HCT116 (cell line): ENCODE results near the gene UBQLN4.
"Not testable (repeated sequence)": the region's sequence is repeated elsewhere in the genome, so short reads cannot be mapped to it uniquely, and the experiment has no call there.

ENCODE experiments used
- EZH2 ChIP-seq: fragments of 200-600 bp; sonication (generic); IDR thresholded peaks from 2 replicates; pipeline ENCODE4 v1.6.1; 2017; ENCODE audit warnings: antibody characterized with exemption, mixed run types
- POLR2A ChIP-seq: IDR thresholded peaks from 2 replicates; pipeline ENCODE4 v1.7.0; 2011; ENCODE audit warnings: borderline replicate concordance; ENCODE audit not compliant: insufficient read depth, insufficient read length; ENCODE audit errors: extremely low read depth
- POLR2AphosphoS5 ChIP-seq: IDR thresholded peaks from 2 replicates; pipeline ENCODE4 v1.6.1; 2011; ENCODE audit warnings: mild to moderate bottlenecking, low read depth, low read length, moderate library complexity
- REST ChIP-seq: IDR thresholded peaks from 2 replicates; pipeline ENCODE4 v1.6.1; 2012; ENCODE audit warnings: low read depth
- SIN3A ChIP-seq: IDR thresholded peaks from 2 replicates; pipeline ENCODE4 v1.6.1; 2012; ENCODE audit warnings: low read depth
- SP1 ChIP-seq: IDR thresholded peaks from 2 replicates; pipeline ENCODE4 v1.6.1; 2012; ENCODE audit warnings: low read depth
- YY1 ChIP-seq: IDR thresholded peaks from 2 replicates; pipeline ENCODE4 v1.6.1; 2011; ENCODE audit warnings: low read length, low read depth, moderate library complexity, mild to moderate bottlenecking; ENCODE audit not compliant: insufficient replicate concordance; ENCODE audit errors: extremely low read depth
- ZNF274 ChIP-seq: fragments of 200-500 bp; sonication (Bioruptor generic); IDR thresholded peaks from 2 replicates; pipeline ENCODE4 v1.6.1; 2014; ENCODE audit warnings: mild to moderate bottlenecking, low read depth, low read length, inconsistent platforms
- TF ChIP-seq, protein P1 (sequence below), 3 experiments: fragments of 200-600 bp in 1 of 3; sonication (generic) in 1 of 3; IDR thresholded peaks in 2 of 3; conservative IDR thresholded peaks in 1 of 3; 2 replicates each; pipeline ENCODE4 v1.5.1; 2012 to 2017; ENCODE audit warnings: low read depth in 2 of 3, low read length in 2 of 3, antibody characterized with exemption in 1 of 3, borderline replicate concordance in 1 of 3, control low read depth in 1 of 3, mild to moderate bottlenecking in 1 of 3, mixed read lengths in 1 of 3, mixed run types in 1 of 3, moderate library complexity in 1 of 3; ENCODE audit not compliant: insufficient read depth in 1 of 3

DNA sequence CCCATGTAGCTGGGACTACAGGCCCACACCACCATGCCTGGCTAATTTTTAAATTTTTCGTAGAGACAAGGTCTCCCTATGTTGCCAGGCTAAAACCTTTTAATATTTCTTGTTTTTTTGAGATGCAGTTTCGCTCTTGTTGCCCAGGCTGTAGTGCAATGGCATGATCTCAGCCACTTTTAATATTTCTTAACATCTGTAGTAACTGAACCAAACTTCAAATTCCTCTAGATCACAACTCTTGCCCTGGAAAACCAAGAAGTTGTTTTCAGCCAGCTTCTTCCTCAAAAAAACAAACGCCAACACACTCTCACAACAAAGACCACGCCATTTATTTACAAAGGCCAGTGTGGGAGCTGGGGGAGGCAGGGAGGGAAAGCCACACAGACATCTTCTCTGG lies 18.6 kb downstream of the UBQLN4 start:
- not testable (repeated sequence) for TF ChIP-seq EZH2, POLR2AphosphoS5, REST, SIN3A, SP1, ZNF274, POLR2A, YY1
- TF ChIP-seq, protein P1, sequence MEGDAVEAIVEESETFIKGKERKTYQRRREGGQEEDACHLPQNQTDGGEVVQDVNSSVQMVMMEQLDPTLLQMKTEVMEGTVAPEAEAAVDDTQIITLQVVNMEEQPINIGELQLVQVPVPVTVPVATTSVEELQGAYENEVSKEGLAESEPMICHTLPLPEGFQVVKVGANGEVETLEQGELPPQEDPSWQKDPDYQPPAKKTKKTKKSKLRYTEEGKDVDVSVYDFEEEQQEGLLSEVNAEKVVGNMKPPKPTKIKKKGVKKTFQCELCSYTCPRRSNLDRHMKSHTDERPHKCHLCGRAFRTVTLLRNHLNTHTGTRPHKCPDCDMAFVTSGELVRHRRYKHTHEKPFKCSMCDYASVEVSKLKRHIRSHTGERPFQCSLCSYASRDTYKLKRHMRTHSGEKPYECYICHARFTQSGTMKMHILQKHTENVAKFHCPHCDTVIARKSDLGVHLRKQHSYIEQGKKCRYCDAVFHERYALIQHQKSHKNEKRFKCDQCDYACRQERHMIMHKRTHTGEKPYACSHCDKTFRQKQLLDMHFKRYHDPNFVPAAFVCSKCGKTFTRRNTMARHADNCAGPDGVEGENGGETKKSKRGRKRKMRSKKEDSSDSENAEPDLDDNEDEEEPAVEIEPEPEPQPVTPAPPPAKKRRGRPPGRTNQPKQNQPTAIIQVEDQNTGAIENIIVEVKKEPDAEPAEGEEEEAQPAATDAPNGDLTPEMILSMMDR (IDR thresholded peaks at IDR 0.05 in 2 of 3, conservative IDR thresholded peaks at IDR 0.05 in 1 of 3; ENCODE audit: borderline replicate concordance in 1 of 3, insufficient read depth in 1 of 3, low read depth in 2 of 3, low read length in 2 of 3): not testable (repeated sequence)
